HepG2 (cell line): ENCODE results near the gene FRMD4A. TPM values are rescaled to one million over a fixed set of nuclear protein-coding genes. Genes with fewer than 3 reads are reported as not detected.
A peak's percentile ranks its signal among the peaks of the same experiment; 100 is the strongest.

Source experiments
- ATAC-seq: fragments of 200-7000 bp; cut with Tn5 transposase; 3 replicates; pipeline ENCODE4 v1.9.1; 2020; ENCODE audit warnings: mild to moderate bottlenecking, moderate library complexity
- BruUV-seq: library from RNA; stranded (reverse); fragments of 400-500 nt; replicated peaks from 2 replicates; lab custom pipeline; 2021; lab: Mats Ljungman, UMichigan
- CTCF ChIA-PET: fragments of 300-600 bp; formaldehyde crosslinking; extraction: SDS; loops from one replicate; lab custom pipeline; 2021; ENCODE audit warnings: low total read pairs, inconsistent platforms, low intra/inter-chr PET ratio; lab: Yijun Ruan, JAX
- POLR2A ChIA-PET: fragments of 350-600 bp; sonication (Branson Sonifier 250); formaldehyde crosslinking; loops from one replicate; lab custom pipeline; 2020; ENCODE audit warnings: antibody characterized with exemption, inconsistent platforms; lab: Yijun Ruan, JAX
- DNase-seq: peaks from one replicate; pipeline ENCODE4 v3.0.0-alpha.2; 2015; ENCODE audit warnings: low spot score
- FAIRE-seq: peaks from 3 replicates; lab custom pipeline; 2011; peaks lifted over from hg19 to GRCh38; lab: Jason Lieb, UNC
- H2AFZ ChIP-seq: one replicate; pipeline ENCODE4 v1.6.1; 2011; ENCODE audit warnings: low read length, inconsistent platforms
- H3K27ac ChIP-seq: fragments of 300-600 bp; 3 replicates; pipeline ENCODE4 v1.8.0; 2011; ENCODE audit warnings: mixed run types, mild to moderate bottlenecking, mixed read lengths, low read length, inconsistent platforms; ENCODE audit not compliant: insufficient read depth; ENCODE audit errors: extremely low read length
- H3K27me3 ChIP-seq, 2 experiments: fragments of 200-600 bp in 1 of 2; 2 replicates in 1 of 2; 3 replicates in 1 of 2; pipeline versions ENCODE4 v1.6.0 to v1.8.0; 2011; ENCODE audit warnings: low read length in 2 of 2, mild to moderate bottlenecking in 2 of 2, moderate library complexity in 2 of 2, inconsistent platforms in 1 of 2; ENCODE audit not compliant: insufficient read depth in 2 of 2, control insufficient read depth in 1 of 2
- H3K36me3 ChIP-seq, 2 experiments: fragments of 200-600 bp in 1 of 2; replicated peaks in 1 of 2; 2 replicates in 1 of 2; 3 replicates in 1 of 2; pipeline versions ENCODE4 v1.5.1 to v1.8.0; 2011; ENCODE audit warnings: low read length in 2 of 2, inconsistent platforms in 1 of 2; ENCODE audit not compliant: insufficient read depth in 2 of 2, control insufficient read depth in 1 of 2
- H3K4me1 ChIP-seq: 2 replicates; pipeline ENCODE4 v1.5.1; 2012; ENCODE audit warnings: low read length, inconsistent platforms; ENCODE audit not compliant: insufficient read depth
- H3K4me2 ChIP-seq: 2 replicates; pipeline ENCODE4 v1.6.0; 2011; ENCODE audit warnings: low read depth, low read length, inconsistent platforms
- H3K4me3 ChIP-seq, 3 experiments: fragments of 200-600 bp in 1 of 3; sonication (generic), shearing (Covaris generic) in 1 of 3; replicated peaks in 1 of 3; 2 replicates each; pipeline ENCODE4 v1.5.1; 2011 to 2016; ENCODE audit warnings: low read length in 3 of 3, inconsistent platforms in 2 of 3, low read depth in 2 of 3, mild to moderate bottlenecking in 2 of 3, control low read depth in 1 of 3, mixed read lengths in 1 of 3; ENCODE audit not compliant: insufficient read depth in 1 of 3
- H3K79me2 ChIP-seq: one replicate; pipeline ENCODE4 v1.6.1; 2011; ENCODE audit warnings: low read length, inconsistent platforms; ENCODE audit not compliant: insufficient read depth
- H3K9ac ChIP-seq: 2 replicates; pipeline ENCODE4 v1.6.0; 2011; ENCODE audit warnings: mild to moderate bottlenecking, low read depth, low read length, inconsistent platforms; ENCODE audit not compliant: insufficient read depth
- H3K9me3 ChIP-seq: 2 replicates; pipeline ENCODE4 v1.5.1; 2012; ENCODE audit warnings: mild to moderate bottlenecking, low read length
- H4K20me1 ChIP-seq: 2 replicates; pipeline ENCODE4 v1.6.0; 2011; ENCODE audit warnings: inconsistent platforms, mild to moderate bottlenecking, low read length, moderate library complexity; ENCODE audit not compliant: insufficient read depth
- FOXA3 ChIP-seq: IDR thresholded peaks from 2 replicates; pipeline ENCODE4 v1.6.1; 2016; ENCODE audit warnings: missing genetic modification reagents, missing compliant biosample characterization
- MTF2 ChIP-seq: sonication (generic); formaldehyde crosslinking; IDR thresholded peaks from 2 replicates; pipeline ENCODE4 v1.5.0; 2020; ENCODE audit warnings: missing genetic modification reagents, borderline replicate concordance
- NR2F1 ChIP-seq, 2 experiments: fragments of 450-650 bp in 1 of 2; formaldehyde crosslinking in 1 of 2; IDR thresholded peaks; 2 replicates each; pipeline versions ENCODE4 v1.5.0 to v1.6.1; 2016 to 2020; ENCODE audit warnings: mild to moderate bottlenecking in 1 of 2, missing compliant biosample characterization in 1 of 2, missing genetic modification reagents in 1 of 2, moderate library complexity in 1 of 2
- SOX6 ChIP-seq, 2 experiments: fragments of 450-650 bp in 1 of 2; sonication (generic) in 1 of 2; formaldehyde crosslinking in 1 of 2; IDR thresholded peaks; 2 replicates each; pipeline versions ENCODE4 v1.4.0 to v1.6.1; 2017 to 2020; ENCODE audit warnings: antibody characterized with exemption in 1 of 2, mild to moderate bottlenecking in 1 of 2, missing genetic modification reagents in 1 of 2
- TBP ChIP-seq: sonication (generic); formaldehyde crosslinking; IDR thresholded peaks from 2 replicates; pipeline ENCODE4 v1.5.0; 2020; ENCODE audit warnings: missing genetic modification reagents
- ZNF572 ChIP-seq: sonication (generic); formaldehyde crosslinking; IDR thresholded peaks from 2 replicates; pipeline ENCODE4 v1.5.1; 2020; ENCODE audit warnings: mild to moderate bottlenecking, missing genetic modification reagents
- ZNF839 ChIP-seq: sonication (generic); formaldehyde crosslinking; IDR thresholded peaks from 2 replicates; pipeline ENCODE4 v1.4.0; 2020; ENCODE audit warnings: missing genetic modification reagents, mild to moderate bottlenecking, borderline replicate concordance
- WGBS: methylation state at CpG from one replicate; pipeline ENCODE4 v1.1.6; 2017; ENCODE audit warnings: low lambda C conversion rate; 5-methylcytosine and 5-hydroxymethylcytosine counted together
- in situ Hi-C: cut with HindIII; loops from 2 replicates; pipeline ENCODE4 v1.10.0; 2017; ENCODE audit warnings: low pct_unique_long_range_greater_than_20kb; ENCODE audit not compliant: extremely low pct_ligation_motif_present
- intact Hi-C: fragments of 100-400 bp; cut with micrococcal nuclease; formaldehyde crosslinking; loops from one replicate; pipeline ENCODE4 v1.10.0; 2022; ENCODE audit not compliant: unreplicated experiment
- polyA plus RNA-seq, 8 experiments: library from polyadenylated mRNA; depleted of rRNA in 3 of 8; stranded (reverse) in 7 of 8; unstranded in 1 of 8; fragments of >200 nt; fragmentation: Illumina TruSeq in 4 of 8; extraction: Trizol in 4 of 8; gene quantifications; 2 replicates each; pipeline versions ENCODE4 v1.2.1 to v1.2.3, GENCODE V29; 2011 to 2016; ENCODE audit warnings: low read depth in 4 of 8, missing spikeins in 1 of 8, mixed read lengths in 1 of 8; ENCODE audit not compliant: insufficient read depth in 1 of 8
- total RNA-seq, 5 experiments: library from RNA; depleted of rRNA; stranded (reverse); fragments of >200 nt; fragmentation: Illumina TruSeq; extraction: Trizol; gene quantifications; 2 replicates each; pipeline ENCODE4 v1.2.3, GENCODE V29; 2016; ENCODE audit warnings: low read depth in 1 of 5

Gene FRMD4A
- total and polyA plus RNA-seq, 2 of the 13 experiments (the other 11 are each of a cell fraction or from before 2014, with no cell fraction given): 0.09 to 0.26 TPM

DNA sequence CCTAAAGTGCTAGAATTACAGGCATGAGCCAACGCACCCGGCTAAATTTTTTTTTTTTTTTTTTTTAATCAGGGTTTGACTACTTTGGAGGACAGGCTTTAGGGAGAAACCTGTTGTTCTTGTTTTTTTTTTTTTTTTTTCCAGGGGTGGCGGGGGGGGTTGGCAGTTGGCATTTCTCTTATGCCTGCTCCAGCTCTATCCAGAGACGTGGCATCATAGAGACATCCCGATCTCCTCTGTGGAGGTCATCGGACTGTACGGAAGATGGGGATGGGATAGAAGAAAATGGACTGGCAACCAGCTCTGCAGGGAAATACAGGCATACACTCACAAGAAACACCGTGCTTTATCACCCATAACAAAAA, 613.2 kb downstream of the FRMD4A start:
- TF ChIP-seq MTF2 (CRISPR knock-in tag) (0 out of 2 replicates have a peak, but pooled peaks have one; percentile 8), TBP (no peak), ZNF572 (CRISPR knock-in tag) (no peak), ZNF839 (CRISPR knock-in tag) (no peak)
- Histone ChIP-seq H3K27me3 (peaks cover 2 to 15% of the 10 kb centered on the region in 2 experiments; a peak in 2 of 5 replicates), H2AFZ (peak overlapping the region; percentile 2), H3K27ac (no peak overlapping the region), H3K9me3 (no peaks in the 10 kb centered on the region), H3K36me3 (no peaks in the 10 kb centered on the region), H4K20me1 (no peaks in the 10 kb centered on the region), H3K4me1 (peaks cover 32% of the 10 kb centered on the region), H3K4me2 (peak overlapping the region; percentile 73), H3K4me3 (peak overlapping the region; percentile 19 to 63 (median 42)), H3K79me2 (no peaks in the 10 kb centered on the region), H3K9ac (no peak overlapping the region; the same call in 1 of the 2 replicates)
- FAIRE-seq: no peak
- CTCF ChIA-PET: no interaction called here
- 2% methylated on average over 8 of the region's 8 CpGs for WGBS
- no TSS peak for BruUV-seq
- intact Hi-C loops: no loop called here
- POLR2A ChIA-PET: no interaction called here
- no peak for DNase-seq
- in situ Hi-C loops: no loop called here
- ATAC-seq: peak; percentile 12

DNA sequence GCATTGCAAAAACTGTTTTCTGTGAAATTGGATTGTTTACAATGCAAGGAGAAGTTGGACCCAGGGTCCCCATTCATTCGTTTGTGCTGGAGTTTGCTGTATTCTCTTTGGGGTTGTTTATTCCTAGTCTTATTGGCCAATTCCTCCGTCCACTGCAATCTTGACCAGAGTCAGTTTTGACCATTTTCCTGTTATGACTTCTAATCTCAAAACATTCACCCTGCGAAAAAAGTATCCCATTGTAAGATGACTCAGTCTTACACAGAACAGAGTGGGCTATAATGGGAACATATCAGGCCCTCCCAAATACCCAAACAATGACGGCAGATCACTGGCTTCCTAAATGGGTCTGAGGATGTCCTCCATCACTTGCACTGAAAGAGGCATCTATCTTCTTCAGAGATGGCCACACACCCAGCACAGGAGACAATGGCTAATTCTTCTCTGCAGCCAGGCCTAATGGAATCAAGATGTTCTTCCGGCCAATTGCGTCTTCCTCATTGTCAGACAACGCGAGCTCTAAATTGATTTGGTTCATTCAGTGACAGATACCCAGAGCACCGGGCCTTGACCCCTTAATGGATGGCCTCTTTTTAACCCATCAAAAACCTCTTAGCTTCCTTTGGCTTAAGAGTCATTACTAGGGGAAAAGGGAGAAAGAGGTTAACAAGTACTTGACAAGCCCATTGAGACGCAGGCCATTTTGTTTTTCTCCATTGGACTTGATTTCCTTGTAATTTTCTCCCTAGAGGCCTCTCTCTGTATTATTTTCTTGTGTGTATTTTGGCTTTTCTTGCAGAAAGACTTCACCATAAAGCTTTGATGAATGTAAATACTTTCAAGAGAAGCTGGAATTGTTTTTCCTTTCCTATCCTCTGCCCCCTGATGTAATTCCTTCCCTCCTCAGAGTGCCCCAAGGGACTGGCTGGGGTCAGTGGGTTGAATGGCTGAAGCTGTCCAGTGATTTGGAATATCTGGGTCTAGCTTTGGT, 614.3 kb downstream of the FRMD4A start:
- no peak overlapping the region; a peak in 1 of 6 replicates for H3K4me3 ChIP-seq
- WGBS: 57% methylated on average over 10 of the region's 10 CpGs
- CTCF ChIA-PET: no interaction called here
- no peaks in the 10 kb centered on the region for H3K9me3 ChIP-seq
- peak overlapping the region; percentile 33 for H3K4me2 ChIP-seq
- peaks cover 2 to 15% of the 10 kb centered on the region in 2 experiments; a peak in 2 of 5 replicates for H3K27me3 ChIP-seq
- H2AFZ ChIP-seq: no peak overlapping the region
- no peaks in the 10 kb centered on the region for H3K36me3 ChIP-seq
- intact Hi-C loops: no loop called here
- TF ChIP-seq NR2F1 (CRISPR knock-in tag; IDR thresholded peaks at IDR 0.05) (no peak), SOX6 (IDR thresholded peaks at IDR 0.05) (no peak), SOX6 (CRISPR knock-in tag; IDR thresholded peaks at IDR 0.05) (peak; percentile 43; the same call in 1 of the 2 replicates), FOXA3 (CRISPR knock-in tag) (peak; percentile 23; the same call in 1 of the 2 replicates)
- TF ChIP-seq, all 625 proteins: peak for 2
- POLR2A ChIA-PET: no interaction called here
- BruUV-seq: no TSS peak
- Histone ChIP-seq H3K27ac (no peak overlapping the region), H3K9ac (no peak overlapping the region), H4K20me1 (no peaks in the 10 kb centered on the region), H3K79me2 (no peaks in the 10 kb centered on the region), H3K4me1 (peaks cover 32% of the 10 kb centered on the region)
- peak; percentile 42 for ATAC-seq
- in situ Hi-C loops: no loop called here
- peak; percentile 20 for DNase-seq
- FAIRE-seq: no peak
